ENCODE results near the gene DUSP22. TPM values are rescaled to one million over a fixed set of nuclear protein-coding genes. Genes with fewer than 3 reads are reported as not detected.

The DUSP22 gene
- total and polyA plus RNA-seq, 9 of the 15 experiments (the other 6 are each of a cell fraction or from before 2014, with no cell fraction given): 9.3 to 19.4 (median 11.8) TPM

GRCh38 chr6:349491-349921 lies 57.2 kb downstream of the DUSP22 start (continued):
- TF ChIP-seq REST (IDR thresholded peaks at IDR 0.05; ENCODE audit: borderline replicate concordance) (no peak), REST (CRISPR knock-in tag; IDR thresholded peaks at IDR 0.05; ENCODE audit: low read depth) (no peak), C11orf30 (IDR thresholded peaks at IDR 0.05; ENCODE audit: low read depth) (peak; percentile 52; the same call in 1 of the 2 replicates), MAFG (tag; conservative IDR thresholded peaks at IDR 0.05) (peak; percentile 48; the same call in 1 of the 2 replicates), ZNF507 (tag; conservative IDR thresholded peaks at IDR 0.05) (no peak), MAFF (IDR thresholded peaks at IDR 0.05; ENCODE audit: low read length) (peak; percentile 16; the same call in 1 of the 2 replicates), HNRNPH1 (optimal IDR thresholded peaks at IDR 0.05; ENCODE audit: low read depth, low read length) (no peak), ADNP (tag; IDR thresholded peaks at IDR 0.05) (no peak), TEAD2 (tag; IDR thresholded peaks at IDR 0.05) (no peak), RFX5 (IDR thresholded peaks at IDR 0.05; ENCODE audit: low read depth, low read length) (no peak), ZZZ3 (IDR thresholded peaks at IDR 0.05) (no peak), FOSL1 (tag; conservative IDR thresholded peaks at IDR 0.05) (no peak), RB1 (IDR thresholded peaks at IDR 0.05; ENCODE audit: low read depth) (no peak), ZBTB1 (CRISPR knock-in tag; IDR thresholded peaks at IDR 0.05; ENCODE audit: borderline replicate concordance, low read depth) (no peak), ZNF347 (CRISPR knock-in tag; IDR thresholded peaks at IDR 0.05; ENCODE audit: low read depth) (no peak), ZFX (CRISPR knock-in tag; IDR thresholded peaks at IDR 0.05) (no peak), ELK1 (CRISPR knock-in tag; IDR thresholded peaks at IDR 0.05) (no peak), ZNF561 (CRISPR knock-in tag; conservative IDR thresholded peaks at IDR 0.05) (no peak), SMARCA4 (IDR thresholded peaks at IDR 0.05) (no peak)
- TF ChIP-seq, protein P1, sequence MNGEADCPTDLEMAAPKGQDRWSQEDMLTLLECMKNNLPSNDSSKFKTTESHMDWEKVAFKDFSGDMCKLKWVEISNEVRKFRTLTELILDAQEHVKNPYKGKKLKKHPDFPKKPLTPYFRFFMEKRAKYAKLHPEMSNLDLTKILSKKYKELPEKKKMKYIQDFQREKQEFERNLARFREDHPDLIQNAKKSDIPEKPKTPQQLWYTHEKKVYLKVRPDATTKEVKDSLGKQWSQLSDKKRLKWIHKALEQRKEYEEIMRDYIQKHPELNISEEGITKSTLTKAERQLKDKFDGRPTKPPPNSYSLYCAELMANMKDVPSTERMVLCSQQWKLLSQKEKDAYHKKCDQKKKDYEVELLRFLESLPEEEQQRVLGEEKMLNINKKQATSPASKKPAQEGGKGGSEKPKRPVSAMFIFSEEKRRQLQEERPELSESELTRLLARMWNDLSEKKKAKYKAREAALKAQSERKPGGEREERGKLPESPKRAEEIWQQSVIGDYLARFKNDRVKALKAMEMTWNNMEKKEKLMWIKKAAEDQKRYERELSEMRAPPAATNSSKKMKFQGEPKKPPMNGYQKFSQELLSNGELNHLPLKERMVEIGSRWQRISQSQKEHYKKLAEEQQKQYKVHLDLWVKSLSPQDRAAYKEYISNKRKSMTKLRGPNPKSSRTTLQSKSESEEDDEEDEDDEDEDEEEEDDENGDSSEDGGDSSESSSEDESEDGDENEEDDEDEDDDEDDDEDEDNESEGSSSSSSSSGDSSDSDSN (IDR thresholded peaks at IDR 0.05; ENCODE audit: borderline replicate concordance in 1 of 2, low read depth in 2 of 2, low read length in 2 of 2): no peak
